Activated CD8-positive, alpha-beta T cell treated with anti-CD3 and anti-CD28 coated beads, Interleukin-2, amount 10 ng/mL, durations not matched to agents 7 days and 5 days (primary cell): Measurements from ENCODE around the gene DENND1A. TPM values are rescaled to one million over a fixed set of nuclear protein-coding genes. Genes with fewer than 3 reads are reported as not detected.

Experiments
- ATAC-seq: fragments of 150-1000 bp; cut with Tn5 transposase; one replicate; pipeline ENCODE4 v1.10.0; 2021; ENCODE audit warnings: moderate library complexity
- CTCF ChIA-PET: fragments of 350-600 bp; sonication (Branson Sonifier 250); formaldehyde crosslinking; loops from one replicate; lab custom pipeline; 2021; ENCODE audit warnings: antibody characterized with exemption; lab: Charles Lee
- POLR2A ChIA-PET: fragments of 350-600 bp; sonication (Branson Sonifier 250); formaldehyde crosslinking; loops from one replicate; lab custom pipeline; 2021; ENCODE audit warnings: antibody characterized with exemption; lab: Charles Lee
- DNase-seq: peaks from one replicate; pipeline ENCODE4 v3.0.0-alpha.2; 2020
- H3K27ac Mint-ChIP-seq: one replicate; pipeline ENCODE4 v1.8.0; 2021; ENCODE audit warnings: mild to moderate bottlenecking, mixed read lengths
- H3K27me3 Mint-ChIP-seq: one replicate; pipeline ENCODE4 v1.8.0; 2021; ENCODE audit warnings: low read depth, mixed read lengths
- H3K36me3 Mint-ChIP-seq: one replicate; pipeline ENCODE4 v1.8.0; 2021; ENCODE audit warnings: low read depth, mixed read lengths
- H3K4me1 Mint-ChIP-seq: one replicate; pipeline ENCODE4 v1.8.0; 2021; ENCODE audit warnings: low read depth, mixed read lengths
- H3K4me3 Mint-ChIP-seq: one replicate; pipeline ENCODE4 v1.8.0; 2021; ENCODE audit warnings: mild to moderate bottlenecking, mixed read lengths
- H3K9me3 Mint-ChIP-seq: one replicate; pipeline ENCODE4 v1.8.0; 2022; ENCODE audit warnings: mixed read lengths; ENCODE audit not compliant: insufficient read depth
- total RNA-seq, 2 experiments: library from RNA; stranded (reverse); gene quantifications; one replicate each; pipeline ENCODE4 v1.2.3, GENCODE V29; 2021

Gene DENND1A
- total RNA-seq, 2 experiments from 2014 or later = 13.0 to 15.5 TPM

DNA sequence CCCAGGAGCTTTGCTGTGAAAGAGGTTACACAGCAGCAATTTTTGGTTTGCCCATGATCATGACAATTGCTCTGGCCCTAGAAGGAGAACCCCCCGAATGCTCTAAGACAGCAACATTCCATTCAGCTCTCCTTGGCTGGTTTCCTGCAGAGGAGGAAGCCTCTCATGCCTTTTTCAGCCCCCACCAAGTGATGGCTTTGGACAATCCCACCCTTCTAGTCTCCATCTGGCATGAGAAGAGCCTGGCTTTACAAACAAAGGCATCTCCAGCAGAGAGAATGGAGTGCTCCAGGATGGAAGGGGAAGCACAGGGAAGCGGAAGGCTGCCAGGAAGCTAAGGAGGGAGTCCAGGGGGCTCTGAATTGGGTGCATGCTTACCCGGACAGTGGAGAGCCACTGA lies 475.6 kb downstream of the DENND1A start:
- no peaks in the 10 kb centered on the region for H3K36me3 Mint-ChIP-seq
- no peak for ATAC-seq

DNA sequence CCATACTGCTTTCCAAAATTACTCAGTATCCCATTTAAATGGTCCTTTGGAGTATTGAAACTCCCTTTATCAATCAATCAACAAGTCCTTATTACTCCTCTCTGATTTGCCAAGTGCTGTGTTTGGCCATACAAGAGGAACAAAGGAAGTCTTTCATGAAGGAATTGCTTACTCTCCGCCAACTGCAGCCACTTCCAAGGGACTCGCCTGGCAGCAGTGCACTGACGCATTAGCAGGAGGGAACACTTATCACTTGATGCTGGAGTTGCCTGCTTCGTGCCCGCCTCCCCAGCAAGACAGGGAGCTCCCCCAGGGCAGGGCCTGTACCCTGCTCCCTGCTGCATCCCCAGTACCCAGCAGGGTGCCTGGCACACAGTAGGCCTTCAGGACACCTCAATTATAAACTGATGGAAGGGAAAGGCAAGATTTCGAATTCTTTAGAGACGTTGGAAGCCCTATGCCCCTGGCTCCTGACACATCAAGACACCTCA lies 476.1 kb downstream of the DENND1A start:
- CTCF ChIA-PET = no interaction called here
- no peaks in the 10 kb centered on the region for H3K4me1 Mint-ChIP-seq
- no peaks in the 10 kb centered on the region for H3K9me3 Mint-ChIP-seq
- ATAC-seq (no peak), DNase-seq (no peak)
- H3K4me3 Mint-ChIP-seq = no peak overlapping the region
- no peaks in the 10 kb centered on the region for H3K27me3 Mint-ChIP-seq
- POLR2A ChIA-PET = no interaction called here
- no peak overlapping the region for H3K27ac Mint-ChIP-seq
- no peaks in the 10 kb centered on the region for H3K36me3 Mint-ChIP-seq

More for the DNA sequence above, 475.6 kb downstream of the DENND1A start:
- H3K27me3 Mint-ChIP-seq = no peaks in the 10 kb centered on the region
- DNase-seq = no peak
- ChIA-PET POLR2A (no interaction called here), CTCF (no interaction called here)
- no peaks in the 10 kb centered on the region for H3K9me3 Mint-ChIP-seq
- no peak overlapping the region for H3K27ac Mint-ChIP-seq
- H3K4me1 Mint-ChIP-seq = no peaks in the 10 kb centered on the region
- no peak overlapping the region for H3K4me3 Mint-ChIP-seq

GRCh38 chr9:123453076-123453667 lies 476.8 kb downstream of the DENND1A start:
- H3K27me3 Mint-ChIP-seq = no peaks in the 10 kb centered on the region
- H3K36me3 Mint-ChIP-seq = no peaks in the 10 kb centered on the region
- no peak overlapping the region for H3K27ac Mint-ChIP-seq
- DNase-seq (no peak), ATAC-seq (no peak)
- H3K4me3 Mint-ChIP-seq = no peak overlapping the region
- CTCF ChIA-PET = no interaction called here
- POLR2A ChIA-PET = no interaction called here
- no peaks in the 10 kb centered on the region for H3K4me1 Mint-ChIP-seq
- H3K9me3 Mint-ChIP-seq = no peaks in the 10 kb centered on the region

DNA sequence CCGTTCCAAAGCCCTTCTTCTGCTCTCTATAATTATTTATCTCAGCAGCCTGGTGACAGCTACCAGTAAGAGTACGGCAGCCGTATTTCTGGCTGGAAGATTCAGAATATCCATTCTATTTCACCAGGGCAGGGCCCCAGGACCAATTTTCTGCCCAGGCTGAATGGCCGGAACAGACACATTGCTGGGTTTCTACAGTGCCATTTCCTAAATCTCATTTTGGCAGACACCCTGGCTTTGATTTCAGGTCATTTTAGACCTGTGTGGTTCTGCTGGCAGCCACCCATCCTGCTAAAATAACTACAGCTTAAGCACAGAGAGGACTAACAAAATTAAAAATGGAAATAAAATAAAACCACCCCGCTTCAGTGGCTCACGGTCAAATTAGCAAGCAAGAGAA lies 478.9 kb downstream of the DENND1A start:
- DNase-seq (no peak), ATAC-seq (no peak)
- H3K36me3 Mint-ChIP-seq = no peaks in the 10 kb centered on the region
- no peaks in the 10 kb centered on the region for H3K9me3 Mint-ChIP-seq
- no peaks in the 10 kb centered on the region for H3K4me1 Mint-ChIP-seq
- ChIA-PET POLR2A (no interaction called here), CTCF (no interaction called here)
- no peaks in the 10 kb centered on the region for H3K27me3 Mint-ChIP-seq
- H3K4me3 Mint-ChIP-seq = no peak overlapping the region
- no peak overlapping the region for H3K27ac Mint-ChIP-seq

GRCh38 chr9:123450098-123450770 lies 479.7 kb downstream of the DENND1A start:
- Mint-ChIP-seq H3K9me3 (no peaks in the 10 kb centered on the region), H3K27me3 (no peaks in the 10 kb centered on the region), H3K4me1 (no peaks in the 10 kb centered on the region), H3K4me3 (no peak overlapping the region), H3K27ac (no peak overlapping the region), H3K36me3 (no peaks in the 10 kb centered on the region)
- POLR2A ChIA-PET = no interaction called here
- CTCF ChIA-PET = no interaction called here
- ATAC-seq (no peak), DNase-seq (no peak)

- Mint-ChIP-seq H3K4me3 (no peak overlapping the region), H3K36me3 (no peaks in the 10 kb centered on the region), H3K9me3 (no peaks in the 10 kb centered on the region), H3K4me1 (no peaks in the 10 kb centered on the region), H3K27ac (no peak overlapping the region), H3K27me3 (no peaks in the 10 kb centered on the region)
- DNase-seq = no peak
- CTCF ChIA-PET = no interaction called here
- POLR2A ChIA-PET = interaction anchor here (0.5 kb wide), 1 partner anchor 936 kb away, joined by 3 read pairs; no protein-coding TSS in a partner anchor
- ATAC-seq = no peak
Observed at GRCh38 chr9:123447934-123448646, 481.8 kb downstream of the DENND1A start.

DNA sequence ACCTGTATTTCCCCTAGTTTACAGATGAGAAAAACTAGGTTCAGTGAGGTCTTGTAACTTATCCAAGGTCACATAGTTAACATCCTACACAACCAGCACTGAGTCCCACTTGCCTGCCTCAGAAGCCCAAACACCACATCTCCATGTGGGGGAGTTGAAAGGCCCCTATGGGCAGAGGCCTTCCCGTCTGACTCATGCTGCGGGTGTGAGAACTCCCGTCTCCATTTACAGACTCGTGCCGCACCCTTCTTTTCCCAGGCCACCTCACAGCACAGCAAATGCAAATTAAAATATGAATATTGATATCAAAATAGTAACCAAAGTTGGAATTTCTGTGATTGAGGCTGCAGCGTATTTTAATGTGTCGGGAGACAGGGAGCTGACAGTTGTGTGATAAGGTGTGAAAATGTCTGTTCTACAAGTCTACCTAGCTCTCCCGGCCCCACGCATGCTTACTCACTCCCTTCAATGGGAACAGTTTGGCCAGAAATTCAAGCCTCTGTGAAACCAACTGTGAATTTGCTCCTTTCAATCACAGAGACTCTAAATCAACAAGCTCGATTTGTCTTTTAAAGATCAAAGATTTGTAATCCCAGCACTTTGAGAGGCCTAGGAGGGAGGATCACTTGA lies 483.8 kb downstream of the DENND1A start:
- ATAC-seq (no peak), DNase-seq (no peak)
- CTCF ChIA-PET = no interaction called here
- Mint-ChIP-seq H3K4me1 (no peaks in the 10 kb centered on the region), H3K27ac (no peak overlapping the region), H3K4me3 (no peak overlapping the region), H3K36me3 (no peaks in the 10 kb centered on the region), H3K27me3 (no peaks in the 10 kb centered on the region), H3K9me3 (no peaks in the 10 kb centered on the region)
- POLR2A ChIA-PET = no interaction called here

- no peaks in the 10 kb centered on the region for H3K4me1 Mint-ChIP-seq
- H3K9me3 Mint-ChIP-seq = no peaks in the 10 kb centered on the region
- no peaks in the 10 kb centered on the region for H3K36me3 Mint-ChIP-seq
- H3K4me3 Mint-ChIP-seq = no peak overlapping the region
- ATAC-seq (no peak), DNase-seq (no peak)
- H3K27me3 Mint-ChIP-seq = no peaks in the 10 kb centered on the region
- ChIA-PET CTCF (no interaction called here), POLR2A (no interaction called here)
- H3K27ac Mint-ChIP-seq = no peak overlapping the region
Observed at GRCh38 chr9:123445116-123445515, 484.8 kb downstream of the DENND1A start.

DNA sequence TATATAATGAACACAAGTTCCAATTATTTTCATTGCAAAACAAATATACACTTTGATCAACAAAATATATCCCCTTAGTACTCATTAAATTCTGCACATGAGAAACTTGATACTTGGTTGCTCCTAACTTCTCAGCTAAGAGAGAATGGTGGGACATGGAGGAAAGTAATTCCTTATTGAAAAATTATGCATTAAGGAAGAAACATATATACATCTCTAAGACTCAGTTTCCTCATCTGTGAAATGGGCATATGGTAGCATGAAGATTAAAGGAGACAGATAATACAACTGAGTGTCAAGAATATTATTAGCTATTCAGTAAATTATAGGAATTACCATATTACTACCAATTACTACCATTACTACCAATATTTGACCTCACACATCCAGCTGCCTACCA lies 488.2 kb downstream of the DENND1A start:
- H3K4me1 Mint-ChIP-seq = no peaks in the 10 kb centered on the region
- POLR2A ChIA-PET = no interaction called here
- H3K9me3 Mint-ChIP-seq = no peaks in the 10 kb centered on the region
- CTCF ChIA-PET = no interaction called here
- H3K27ac Mint-ChIP-seq = no peak overlapping the region
- no peaks in the 10 kb centered on the region for H3K36me3 Mint-ChIP-seq
- no peak overlapping the region for H3K4me3 Mint-ChIP-seq
- no peak for ATAC-seq
- DNase-seq = no peak
- H3K27me3 Mint-ChIP-seq = no peaks in the 10 kb centered on the region

GRCh38 chr9:123440256-123440655 lies 489.7 kb downstream of the DENND1A start:
- no peak overlapping the region for H3K27ac Mint-ChIP-seq

GRCh38 chr9:123438821-123439220 lies 491.1 kb downstream of the DENND1A start:
- ChIA-PET POLR2A (no interaction called here), CTCF (no interaction called here)
- no peaks in the 10 kb centered on the region for H3K36me3 Mint-ChIP-seq
- no peaks in the 10 kb centered on the region for H3K9me3 Mint-ChIP-seq
- no peaks in the 10 kb centered on the region for H3K4me1 Mint-ChIP-seq
- ATAC-seq (no peak), DNase-seq (no peak)
- H3K4me3 Mint-ChIP-seq = no peak overlapping the region
- no peak overlapping the region for H3K27ac Mint-ChIP-seq
- H3K27me3 Mint-ChIP-seq = no peaks in the 10 kb centered on the region

More at GRCh38 chr9:123440256-123440655, 489.7 kb downstream of the DENND1A start:
- no peak overlapping the region for H3K4me3 Mint-ChIP-seq
- no peaks in the 10 kb centered on the region for H3K27me3 Mint-ChIP-seq
- no peaks in the 10 kb centered on the region for H3K9me3 Mint-ChIP-seq
- no peak for DNase-seq
- no peak for ATAC-seq
- no peaks in the 10 kb centered on the region for H3K4me1 Mint-ChIP-seq
- ChIA-PET CTCF (no interaction called here), POLR2A (no interaction called here)
- no peaks in the 10 kb centered on the region for H3K36me3 Mint-ChIP-seq

GRCh38 chr9:123438321-123438720 lies 491.6 kb downstream of the DENND1A start:
- DNase-seq (no peak), ATAC-seq (no peak)
- CTCF ChIA-PET = no interaction called here
- Mint-ChIP-seq H3K27me3 (no peaks in the 10 kb centered on the region), H3K9me3 (no peaks in the 10 kb centered on the region), H3K27ac (no peak overlapping the region), H3K4me1 (no peaks in the 10 kb centered on the region), H3K36me3 (no peaks in the 10 kb centered on the region), H3K4me3 (no peak overlapping the region)
- POLR2A ChIA-PET = interaction anchor here (0.6 kb wide), 1 partner anchor 1651 kb away, joined by 4 read pairs; no protein-coding TSS in a partner anchor
